GM12891 (cell line): ENCODE results near the gene NCOR2.

Source experiments
- PAX5 ChIP-seq: IDR thresholded peaks from 2 replicates; pipeline ENCODE4 v1.6.1; 2011; ENCODE audit warnings: low read length, moderate library complexity, mild to moderate bottlenecking; ENCODE audit not compliant: insufficient read depth, severe bottlenecking
- POLR2A ChIP-seq: IDR thresholded peaks from 2 replicates; pipeline ENCODE4 v1.6.1; 2011; ENCODE audit warnings: low read depth, low read length, control low read depth
- POLR2AphosphoS5 ChIP-seq: IDR thresholded peaks from 2 replicates; pipeline ENCODE4 v1.6.1; 2011; ENCODE audit warnings: low read depth, low read length, control low read depth
- POU2F2 ChIP-seq: IDR thresholded peaks from 2 replicates; pipeline ENCODE4 v1.6.1; 2011; ENCODE audit warnings: low read depth, mild to moderate bottlenecking, control low read depth, low read length, moderate library complexity
- SPI1 ChIP-seq: IDR thresholded peaks from 2 replicates; pipeline ENCODE4 v1.6.1; 2011; ENCODE audit warnings: low read depth, low read length, control low read depth
- TAF1 ChIP-seq: IDR thresholded peaks from 2 replicates; pipeline ENCODE4 v1.6.1; 2011; ENCODE audit warnings: low read depth, low read length, control low read depth

DNA sequence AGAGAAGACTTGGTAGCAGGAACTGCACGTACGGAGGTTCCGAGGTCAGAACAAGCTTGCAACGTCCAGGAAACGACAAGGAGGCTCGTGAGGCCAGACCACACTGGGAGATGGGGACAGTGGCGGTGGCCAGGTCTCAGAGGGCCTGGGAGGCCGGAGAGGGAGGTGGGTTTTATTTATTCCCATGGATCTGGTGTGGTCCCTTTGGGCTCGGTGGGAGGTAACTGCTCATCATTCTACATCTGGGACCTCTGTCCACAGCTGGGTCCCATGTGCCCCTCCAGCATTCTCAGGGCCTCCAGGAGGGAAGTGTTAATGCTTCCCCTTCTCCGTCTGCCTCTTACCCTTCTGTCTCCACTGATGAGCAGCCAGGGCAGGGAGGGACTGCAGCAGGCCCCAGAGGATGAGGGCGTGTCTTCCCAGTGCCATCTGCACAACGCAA, 35.7 kb upstream of the NCOR2 start:
- TF ChIP-seq POLR2A: no peak
- no peak for TF ChIP-seq POLR2AphosphoS5
- no peak for TF ChIP-seq TAF1
- no peak for TF ChIP-seq SPI1
- TF ChIP-seq POU2F2: no peak
- TF ChIP-seq PAX5: no peak
